Calu3 (cell line): ENCODE data around the gene UFL1. TPM values are rescaled to one million over a fixed set of nuclear protein-coding genes. Genes with fewer than 3 reads are reported as not detected.

Source experiments
- BruUV-seq: library from RNA; stranded (reverse); fragments of 400-500 nt; replicated peaks from 2 replicates; lab custom pipeline; 2021; lab: Mats Ljungman, UMichigan
- CTCF ChIA-PET: fragments of 300-600 bp; sonication (Branson Sonifier 250); formaldehyde crosslinking; loops from one replicate; lab custom pipeline; 2022; ENCODE audit warnings: antibody characterized with exemption; lab: Charles Lee
- DNase-seq: peaks from one replicate; pipeline ENCODE4 v3.0.0; 2022
- H3K27ac Mint-ChIP-seq: one replicate; pipeline ENCODE4 v1.8.0; 2022; ENCODE audit warnings: mixed read lengths; ENCODE audit not compliant: unreplicated experiment
- H3K27me3 Mint-ChIP-seq: one replicate; pipeline ENCODE4 v1.8.0; 2022; ENCODE audit warnings: mixed read lengths; ENCODE audit not compliant: unreplicated experiment
- H3K36me3 Mint-ChIP-seq: one replicate; pipeline ENCODE4 v1.8.0; 2022; ENCODE audit warnings: mild to moderate bottlenecking, moderate library complexity, mixed read lengths; ENCODE audit not compliant: insufficient read depth, unreplicated experiment
- H3K4me1 Mint-ChIP-seq: one replicate; pipeline ENCODE4 v1.8.0; 2022; ENCODE audit warnings: mild to moderate bottlenecking, low read depth, mixed read lengths; ENCODE audit not compliant: unreplicated experiment
- H3K4me3 Mint-ChIP-seq: one replicate; pipeline ENCODE4 v1.8.0; 2022; ENCODE audit warnings: mild to moderate bottlenecking, low read depth, moderate library complexity, mixed read lengths; ENCODE audit not compliant: unreplicated experiment
- H3K9me3 Mint-ChIP-seq: one replicate; pipeline ENCODE4 v1.8.0; 2022; ENCODE audit warnings: low read depth, mixed read lengths; ENCODE audit not compliant: unreplicated experiment
- intact Hi-C: fragments of 100-400 bp; cut with micrococcal nuclease; formaldehyde crosslinking; loops from one replicate; pipeline ENCODE4 v1.10.0; 2022; ENCODE audit not compliant: unreplicated experiment
- total RNA-seq: library from RNA; stranded (reverse); gene quantifications from 2 replicates; pipeline ENCODE4 v1.2.3, GENCODE V29; 2022
- TF ChIP-seq, protein P1 (sequence below): fragments of 200-600 bp; IDR thresholded peaks from one replicate; pipeline ENCODE4 v1.8.0; 2022; ENCODE audit warnings: antibody characterized with exemption; ENCODE audit not compliant: unreplicated experiment

The UFL1 gene
- total RNA-seq, 1 experiment from 2014 or later = 16.5 TPM

GRCh38 chr6:96532399-96532798 is 10.8 kb downstream of the UFL1 start:
- intact Hi-C loops = no loop called here
- peaks cover 10% of the 10 kb centered on the region for H3K36me3 Mint-ChIP-seq
- no peak for DNase-seq
- CTCF ChIA-PET = no interaction called here
- no peaks in the 10 kb centered on the region for H3K27me3 Mint-ChIP-seq
- no peaks in the 10 kb centered on the region for H3K4me1 Mint-ChIP-seq
- BruUV-seq = no TSS peak
- no peak overlapping the region for H3K27ac Mint-ChIP-seq
- no peaks in the 10 kb centered on the region for H3K9me3 Mint-ChIP-seq
- no peak overlapping the region for H3K4me3 Mint-ChIP-seq
- TF ChIP-seq, protein P1, sequence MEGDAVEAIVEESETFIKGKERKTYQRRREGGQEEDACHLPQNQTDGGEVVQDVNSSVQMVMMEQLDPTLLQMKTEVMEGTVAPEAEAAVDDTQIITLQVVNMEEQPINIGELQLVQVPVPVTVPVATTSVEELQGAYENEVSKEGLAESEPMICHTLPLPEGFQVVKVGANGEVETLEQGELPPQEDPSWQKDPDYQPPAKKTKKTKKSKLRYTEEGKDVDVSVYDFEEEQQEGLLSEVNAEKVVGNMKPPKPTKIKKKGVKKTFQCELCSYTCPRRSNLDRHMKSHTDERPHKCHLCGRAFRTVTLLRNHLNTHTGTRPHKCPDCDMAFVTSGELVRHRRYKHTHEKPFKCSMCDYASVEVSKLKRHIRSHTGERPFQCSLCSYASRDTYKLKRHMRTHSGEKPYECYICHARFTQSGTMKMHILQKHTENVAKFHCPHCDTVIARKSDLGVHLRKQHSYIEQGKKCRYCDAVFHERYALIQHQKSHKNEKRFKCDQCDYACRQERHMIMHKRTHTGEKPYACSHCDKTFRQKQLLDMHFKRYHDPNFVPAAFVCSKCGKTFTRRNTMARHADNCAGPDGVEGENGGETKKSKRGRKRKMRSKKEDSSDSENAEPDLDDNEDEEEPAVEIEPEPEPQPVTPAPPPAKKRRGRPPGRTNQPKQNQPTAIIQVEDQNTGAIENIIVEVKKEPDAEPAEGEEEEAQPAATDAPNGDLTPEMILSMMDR = no peak

GRCh38 chr6:96537726-96538125 is 16.1 kb downstream of the UFL1 start:
- no peaks in the 10 kb centered on the region for H3K4me1 Mint-ChIP-seq
- H3K9me3 Mint-ChIP-seq = no peaks in the 10 kb centered on the region
- intact Hi-C loops = no loop called here
- H3K36me3 Mint-ChIP-seq = peaks cover 8% of the 10 kb centered on the region
- TF ChIP-seq, protein P1 = no peak
- BruUV-seq = no TSS peak
- CTCF ChIA-PET = no interaction called here
- no peaks in the 10 kb centered on the region for H3K27me3 Mint-ChIP-seq
- no peak for DNase-seq
- H3K4me3 Mint-ChIP-seq = no peak overlapping the region
- no peak overlapping the region for H3K27ac Mint-ChIP-seq

DNA sequence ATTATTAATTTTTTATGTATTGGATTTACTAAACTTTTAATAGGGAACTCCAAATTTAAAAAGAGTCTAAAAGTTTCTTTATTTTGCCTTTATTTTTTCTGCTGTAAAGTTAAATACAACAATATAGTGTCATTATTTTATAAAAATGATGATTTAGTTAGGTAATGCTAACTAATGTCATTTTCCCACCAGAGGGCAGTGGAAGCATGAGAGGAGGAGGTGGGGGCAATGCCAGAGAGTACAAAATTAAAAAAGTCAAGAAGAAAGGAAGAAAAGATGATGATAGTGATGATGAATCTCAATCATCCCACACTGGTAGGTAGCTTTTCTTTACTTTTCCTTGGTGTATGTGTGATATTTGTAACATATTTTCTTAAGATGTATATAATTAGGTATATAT is 21.1 kb downstream of the UFL1 start:
- no peaks in the 10 kb centered on the region for H3K27me3 Mint-ChIP-seq
- TF ChIP-seq, protein P1 = peak; percentile 19
- no peak overlapping the region for H3K27ac Mint-ChIP-seq
- no peaks in the 10 kb centered on the region for H3K4me1 Mint-ChIP-seq
- no TSS peak for BruUV-seq
- H3K4me3 Mint-ChIP-seq = no peak overlapping the region
- intact Hi-C loops = loop anchor here (2.0 to 10.0 kb wide), 2 partner anchors 352 to 516 kb away; partner anchors contain the start of gene NDUFAF4
- no peak for DNase-seq
- H3K36me3 Mint-ChIP-seq = peaks cover 20% of the 10 kb centered on the region
- H3K9me3 Mint-ChIP-seq = no peaks in the 10 kb centered on the region
- CTCF ChIA-PET = no interaction called here

DNA sequence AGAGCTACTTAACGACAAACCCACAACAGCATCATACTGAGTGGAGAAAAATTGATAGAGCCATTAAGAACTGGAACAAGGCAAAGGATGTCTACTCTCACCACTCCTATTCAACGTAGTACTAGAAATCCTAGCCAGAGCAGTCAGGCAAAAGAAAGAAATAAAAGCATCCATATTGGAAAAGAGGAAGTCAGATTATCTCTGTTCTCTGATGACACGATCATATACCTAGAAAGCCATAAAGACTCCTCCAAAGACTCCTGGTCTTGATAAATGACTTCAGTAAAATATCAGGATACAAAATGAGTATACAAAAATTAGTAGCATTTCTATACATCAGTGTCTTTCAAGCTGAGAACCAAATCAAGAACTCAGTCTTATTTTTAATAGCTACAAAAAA is 24.3 kb downstream of the UFL1 start:
- Mint-ChIP-seq H3K36me3 (peaks cover 13% of the 10 kb centered on the region), H3K27me3 (no peaks in the 10 kb centered on the region), H3K4me1 (no peaks in the 10 kb centered on the region), H3K9me3 (no peaks in the 10 kb centered on the region), H3K27ac (no peak overlapping the region), H3K4me3 (no peak overlapping the region)
- intact Hi-C loops = loop anchor here (10.0 kb wide), 1 partner anchor 349 kb away; the partner anchor contains the start of gene NDUFAF4
- TF ChIP-seq, protein P1 = no peak
- BruUV-seq = no TSS peak
- no peak for DNase-seq
- CTCF ChIA-PET = no interaction called here
